Adrenal gland (tissue), 12 donors: ENCODE results near the gene TNFRSF18. TPM values are rescaled to one million over a fixed set of nuclear protein-coding genes. Genes with fewer than 3 reads are reported as not detected.

ENCODE experiments used
- DNase-seq, 7 donors: peaks; one replicate each; pipeline ENCODE4 v3.0.0-alpha.2; 2019 to 2020
- H3K27ac ChIP-seq, 5 donors: fragments of 200-600 bp; sonication (generic) in 4 of 5; 1 replicate in 3 of 5; 2 replicates in 2 of 5; pipeline versions ENCODE4 v1.5.1 to v1.8.0; 2016 to 2020; ENCODE audit warnings: mild to moderate bottlenecking in 1 of 5
- H3K27me3 ChIP-seq: fragments of 200-600 bp; 2 replicates; pipeline ENCODE4 v1.8.0; 2021
- H3K36me3 ChIP-seq, 2 donors: fragments of 200-600 bp; replicated peaks in 1 of 2; 1 replicate in 1 of 2; 2 replicates in 1 of 2; pipeline versions ENCODE4 v1.5.1 to v1.8.0; 2018 to 2022
- H3K4me1 ChIP-seq, 2 donors: fragments of 200-600 bp; replicated peaks in 1 of 2; 1 replicate in 1 of 2; 2 replicates in 1 of 2; pipeline versions ENCODE4 v1.5.1 to v1.8.0; 2018 to 2021
- H3K4me3 ChIP-seq, 4 donors: fragments of 200-600 bp; sonication (generic) in 3 of 4; one replicate each; pipeline ENCODE4 v1.5.1; 2016 to 2018
- H3K9me3 ChIP-seq, 3 donors: fragments of 200-600 bp; sonication (generic) in 1 of 3; replicated peaks in 1 of 3; 1 replicate in 2 of 3; 2 replicates in 1 of 3; pipeline versions ENCODE4 v1.5.1 to v1.8.0; 2016 to 2021
- CTCF ChIP-seq, 6 experiments: fragments of 450-650 bp in 4 of 6; fragments of 200-600 bp in 2 of 6; sonication (generic) in 1 of 6; IDR thresholded peaks; 1 replicate in 5 of 6; 2 replicates in 1 of 6; pipeline versions ENCODE4 v1.5.1 to v1.8.0; 2016 to 2021; ENCODE audit warnings: antibody characterized with exemption in 6 of 6, mild to moderate bottlenecking in 2 of 6, moderate library complexity in 1 of 6
- POLR2A ChIP-seq, 2 donors: fragments of 450-650 bp; IDR thresholded peaks; one replicate each; pipeline ENCODE4 v1.6.1; 2017; ENCODE audit warnings: antibody characterized with exemption in 2 of 2, mild to moderate bottlenecking in 2 of 2, moderate library complexity in 1 of 2
- WGBS, 4 donors: extraction: QIAGEN DNeasy Blood & Tissue Kit in 2 of 4; methylation state at CpG; one replicate each; pipeline versions ENCODE4 v1.1.5 to v1.1.7; 2013 to 2017; 5-methylcytosine and 5-hydroxymethylcytosine counted together
- intact Hi-C, 2 donors: fragments of 100-400 bp; cut with DNase I; formaldehyde crosslinking; loops; one replicate each; pipeline versions ENCODE4 v1.14.1 to v1.15.0; 2022 to 2023
- polyA plus RNA-seq, 3 donors: library from polyadenylated mRNA; stranded (reverse); fragments of 200-250 nt in 2 of 3; fragments of 350-450 nt in 1 of 3; fragmentation: Illumina TruSeq in 1 of 3; extraction: RNeasy Lipid Tissue Mini Kit (QIAGEN cat#74804) in 1 of 3; gene quantifications; one replicate each; pipeline ENCODE4 v1.2.3, GENCODE V29; 2013 to 2014
- total RNA-seq, 9 donors: library from RNA; depleted of rRNA in 4 of 9; stranded (reverse); fragments of >200 nt in 4 of 9; fragments of 120-200 nt in 1 of 9; fragmentation: NEBNext Ultra II Directional in 1 of 9; extraction: Animal tissue kit (Norgen Biotek cat#: 25700) in 1 of 9; gene quantifications; one replicate each; pipeline versions ENCODE4 v1.1.0 to v1.2.4, GENCODE V29; 2013 to 2023
- donor health status: healthy with polysubstance abuse.
- donor health status: Bipolar disorder and iron deficiency.
- donor health status: DM: yes; HTN: yes; CAD: no.
- donor health status: DM: no; HTN: no; CAD: no.
- donor health status: DM: no; HTN: no; CAD: no.
- donor health status: DM: yes; HTN: yes; CAD: no.

TNFRSF18 gene
- total and polyA plus RNA-seq, 12 donors = 0.27 to 1.5 (median 0.64) TPM; not detected in 7

DNA sequence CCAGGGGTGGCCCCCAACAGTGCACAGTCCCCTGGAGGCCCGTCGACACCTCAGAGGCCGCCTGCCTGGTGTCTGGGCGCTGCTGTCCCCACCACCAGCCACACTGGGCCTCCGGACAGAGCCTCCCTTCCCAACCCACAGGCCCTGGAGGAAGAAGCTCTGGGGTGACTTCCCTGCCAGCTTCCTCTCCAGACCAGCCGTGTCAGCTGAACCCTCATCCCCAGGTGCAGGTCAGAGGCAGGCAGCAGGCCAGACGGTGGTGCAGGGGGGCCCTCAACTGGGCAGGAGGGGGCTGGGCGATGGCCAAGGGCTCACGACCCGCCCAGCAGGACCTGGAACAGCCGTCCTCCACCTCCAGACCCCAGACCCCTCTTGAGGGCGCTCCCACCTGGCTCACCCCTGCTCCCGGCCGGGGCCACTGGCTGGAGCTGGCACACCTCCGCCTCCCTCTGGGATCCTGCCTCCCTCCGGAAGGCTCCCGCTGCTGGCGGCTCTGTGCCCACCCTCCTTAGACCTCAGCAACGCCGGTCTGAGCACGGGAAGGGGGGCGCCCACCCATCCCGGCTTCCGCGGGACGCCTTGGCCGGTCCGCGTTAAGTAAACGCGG, 520 bp downstream of the TNFRSF18 start:
- Histone ChIP-seq H3K27me3 (peaks cover 42% of the 10 kb centered on the region), H3K27ac (no peak overlapping the region), H3K9me3 (no peaks in the 10 kb centered on the region), H3K4me1 (peaks cover 6 to 12% of the 10 kb centered on the region in 2 donors), H3K36me3 (no peaks in the 10 kb centered on the region), H3K4me3 (no peak overlapping the region)
- intact Hi-C loops = no loop called here
- DNase-seq = no peak
- 21 to 37% (median 33%) methylated on average over 10 to 31 of the region's 31 CpGs for WGBS, 4 donors
- TF ChIP-seq POLR2A (IDR thresholded peaks at IDR 0.05) = no peak
- no peak for TF ChIP-seq CTCF (IDR thresholded peaks at IDR 0.05)

GRCh38 chr1:1204998-1205768, 1.2 kb downstream of the TNFRSF18 start:
- WGBS, 4 donors = 81 to 93% (median 87%) methylated on average over 3 to 19 of the region's 19 CpGs
- intact Hi-C loops = no loop called here

GRCh38 chr1:1204425-1204920, 1.9 kb downstream of the TNFRSF18 start:
- 63 to 86% (median 81%) methylated on average over 2 to 8 of the region's 8 CpGs for WGBS, 4 donors
- Histone ChIP-seq H3K27me3 (peaks cover 44% of the 10 kb centered on the region), H3K9me3 (no peaks in the 10 kb centered on the region), H3K4me3 (no peak overlapping the region), H3K27ac (no peak overlapping the region), H3K4me1 (peaks cover 6 to 14% of the 10 kb centered on the region in 2 donors), H3K36me3 (no peaks in the 10 kb centered on the region)
- intact Hi-C loops = no loop called here
- DNase-seq = no peak
- TF ChIP-seq CTCF (IDR thresholded peaks at IDR 0.05) (no peak), POLR2A (IDR thresholded peaks at IDR 0.05) (no peak)

More at GRCh38 chr1:1204998-1205768, 1.2 kb downstream of the TNFRSF18 start:
- Histone ChIP-seq H3K4me1 (peaks cover 6 to 14% of the 10 kb centered on the region in 2 donors), H3K4me3 (no peak overlapping the region), H3K9me3 (no peaks in the 10 kb centered on the region), H3K36me3 (no peaks in the 10 kb centered on the region), H3K27me3 (peaks cover 44% of the 10 kb centered on the region), H3K27ac (no peak overlapping the region)
- TF ChIP-seq POLR2A (IDR thresholded peaks at IDR 0.05) (no peak), CTCF (IDR thresholded peaks at IDR 0.05) (no peak)
- DNase-seq = no peak

DNA sequence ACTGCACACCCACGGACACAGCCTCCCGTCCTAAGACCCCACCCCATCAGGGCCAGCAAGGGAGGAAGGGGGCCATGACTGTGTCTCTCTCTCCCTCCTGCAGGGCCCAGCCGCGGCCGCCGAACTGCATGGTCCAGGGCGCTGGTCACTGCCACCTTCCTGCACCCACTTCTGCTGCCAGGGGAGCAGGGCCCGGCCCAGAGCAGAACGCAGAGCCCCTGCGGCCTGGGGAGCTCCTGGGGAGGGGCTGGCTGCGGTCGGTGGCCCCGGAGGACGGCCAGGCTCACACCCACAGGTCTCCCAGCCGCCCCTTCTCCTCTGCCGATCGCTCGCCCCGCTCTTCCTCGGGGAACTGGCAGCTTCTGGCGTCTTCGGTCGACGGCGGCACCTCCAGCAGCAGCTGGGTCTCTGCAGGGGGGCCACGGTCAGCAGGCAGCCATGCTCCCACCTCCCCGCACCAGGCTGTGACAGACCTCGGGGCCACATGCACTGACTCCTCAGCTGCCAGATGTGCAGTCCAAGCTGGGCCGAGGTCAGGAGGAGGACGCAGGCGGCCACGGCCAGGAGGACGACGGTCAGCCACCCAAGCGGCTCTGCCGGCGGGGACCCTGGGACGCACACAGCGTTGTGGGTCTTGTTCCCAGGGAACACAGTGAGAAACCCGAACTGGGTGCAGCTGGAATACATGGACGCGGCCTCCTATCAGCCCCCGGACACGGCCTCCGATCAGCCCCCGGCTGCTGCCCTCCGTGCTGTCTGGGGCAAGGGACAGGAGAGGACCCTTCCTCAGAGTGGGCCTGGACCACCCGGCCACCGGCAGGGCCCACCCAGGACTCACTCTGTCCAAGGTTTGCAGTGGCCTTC, 2.6 kb downstream of the TNFRSF18 start:
- DNase-seq = no peak
- TF ChIP-seq POLR2A (IDR thresholded peaks at IDR 0.05) = no peak
- TF ChIP-seq CTCF (IDR thresholded peaks at IDR 0.05) = no peak
- Histone ChIP-seq H3K9me3 (no peaks in the 10 kb centered on the region), H3K27me3 (peaks cover 44% of the 10 kb centered on the region), H3K4me3 (no peak overlapping the region), H3K36me3 (no peaks in the 10 kb centered on the region), H3K4me1 (peaks cover 6 to 14% of the 10 kb centered on the region in 2 donors), H3K27ac (no peak overlapping the region)
- WGBS, 4 donors = 73 to 84% (median 77%) methylated on average over 10 to 49 of the region's 49 CpGs
- intact Hi-C loops = no loop called here
